HG03469 (cell line): ENCODE results near the gene NRG4.
"Not testable (repeated sequence)": the region's sequence is repeated elsewhere in the genome, so short reads cannot be mapped to it uniquely, and the experiment has no call there.

Source experiments
- ATAC-seq: cut with Tn5 transposase; IDR thresholded peaks from one replicate; pipeline ENCODE4 v1.9.1; 2021; ENCODE audit warnings: mild to moderate bottlenecking, moderate library complexity, moderate number of reproducible peaks; ENCODE audit not compliant: unreplicated experiment

NRG4 gene, protein sequence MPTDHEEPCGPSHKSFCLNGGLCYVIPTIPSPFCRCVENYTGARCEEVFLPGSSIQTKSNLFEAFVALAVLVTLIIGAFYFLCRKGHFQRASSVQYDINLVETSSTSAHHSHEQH

DNA sequence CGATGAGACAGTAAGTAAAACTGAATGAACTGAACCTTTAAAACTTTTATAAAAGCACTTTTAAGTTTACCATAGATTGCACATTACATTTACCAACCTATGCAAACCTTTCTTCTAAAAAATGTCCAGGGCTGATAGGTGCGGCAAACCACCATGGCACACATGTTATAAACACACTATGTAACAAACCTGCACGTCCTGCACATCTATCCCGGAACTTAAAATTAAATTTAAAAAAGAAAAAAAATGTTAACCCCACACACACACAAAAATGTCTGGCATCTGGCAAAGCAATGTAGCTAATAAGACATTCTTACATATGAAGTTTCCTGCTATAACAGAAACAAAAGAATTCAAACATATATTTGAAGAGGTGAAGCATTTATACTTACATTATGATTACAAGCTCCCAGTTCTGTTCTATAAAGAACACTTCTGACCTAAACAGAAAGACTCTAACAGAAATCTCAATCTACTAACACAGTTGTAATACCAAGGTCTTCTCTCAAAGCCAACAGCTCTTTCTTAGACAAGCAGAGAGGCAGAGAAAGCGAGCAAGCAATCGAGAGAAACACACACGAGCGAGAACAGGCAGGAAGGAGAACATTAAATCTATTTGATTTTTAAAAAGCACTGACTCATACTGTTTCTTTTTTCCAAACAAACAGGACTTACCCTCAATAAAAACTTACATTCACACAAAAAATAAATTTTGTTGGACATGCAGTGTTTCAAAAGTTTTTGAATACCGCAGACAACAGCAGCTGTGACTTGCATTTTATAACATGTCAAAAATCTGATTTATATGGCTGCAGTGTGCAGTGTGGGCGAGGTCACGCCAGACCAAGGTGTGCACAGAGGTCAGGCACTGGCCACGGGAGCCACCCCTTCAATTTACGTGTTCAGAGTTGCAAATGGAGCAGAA lies at the start of gene NRG4:
TSS of gene NRG4 (minus strand) at position 798 of the 925 bp plus-strand sequence. CDS start 1,194 bp downstream, outside the sequence.
- no peak for ATAC-seq

DNA sequence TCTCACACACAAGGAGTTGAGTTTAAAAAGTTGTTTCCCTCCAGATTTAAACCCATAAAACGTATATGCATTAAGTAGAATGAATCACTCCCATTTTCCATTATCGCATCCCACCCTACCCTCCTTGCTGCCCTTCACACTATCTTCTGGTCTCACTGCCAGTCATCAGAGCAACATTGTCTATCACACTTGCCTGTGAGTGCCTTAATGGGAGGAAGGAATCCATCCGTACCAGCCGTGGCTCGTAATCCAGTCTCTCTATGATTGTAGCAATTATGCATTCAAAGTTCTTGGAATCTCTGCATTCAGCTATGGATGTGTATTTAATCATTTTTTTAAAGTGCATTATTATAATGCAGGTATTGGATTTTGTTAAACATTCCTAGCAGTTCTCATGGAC lies 49.5 kb upstream of the NRG4 start:
- no peak for ATAC-seq

DNA sequence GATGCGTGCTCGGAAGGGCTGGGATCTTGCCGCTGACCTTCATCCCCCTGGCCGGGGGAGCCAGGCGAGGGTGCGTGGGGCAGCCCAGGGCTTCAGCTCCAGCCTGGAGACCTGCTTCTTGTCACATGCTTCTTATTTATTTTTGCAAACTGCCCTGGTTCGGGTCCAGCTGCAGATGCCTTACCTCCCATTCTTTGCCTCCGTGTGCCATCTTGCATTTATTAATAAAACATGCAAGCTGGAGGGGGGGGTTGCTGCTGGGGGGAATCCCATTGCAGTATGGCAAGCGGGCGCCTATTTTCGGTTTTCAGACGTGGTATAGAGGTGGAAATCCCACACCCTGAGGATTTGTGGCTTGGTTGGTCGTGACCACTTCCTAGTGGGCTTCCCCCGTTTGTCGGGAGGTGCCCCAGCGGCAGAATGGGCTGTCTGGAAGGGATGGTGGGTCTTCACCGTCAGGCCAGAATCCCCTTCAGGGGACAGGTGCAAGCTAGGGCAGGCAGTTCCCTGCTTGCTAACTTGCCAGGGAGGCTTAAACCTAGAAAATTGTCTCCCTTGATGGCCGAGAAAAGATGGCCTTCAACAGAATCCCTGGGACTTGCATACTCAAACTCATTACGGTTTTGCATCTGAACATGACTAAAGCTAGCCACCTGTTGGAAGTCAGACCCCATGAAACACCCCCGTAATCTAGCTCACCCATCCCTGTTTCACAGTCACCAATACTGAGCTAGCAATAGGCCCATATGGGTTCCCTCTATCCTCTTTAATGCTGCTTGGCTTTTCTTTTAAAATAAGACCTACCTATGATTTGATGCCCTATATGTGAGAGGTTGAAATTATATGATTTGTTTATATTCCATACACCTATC lies 48.1 kb upstream of the NRG4 start:
- no peak for ATAC-seq

DNA sequence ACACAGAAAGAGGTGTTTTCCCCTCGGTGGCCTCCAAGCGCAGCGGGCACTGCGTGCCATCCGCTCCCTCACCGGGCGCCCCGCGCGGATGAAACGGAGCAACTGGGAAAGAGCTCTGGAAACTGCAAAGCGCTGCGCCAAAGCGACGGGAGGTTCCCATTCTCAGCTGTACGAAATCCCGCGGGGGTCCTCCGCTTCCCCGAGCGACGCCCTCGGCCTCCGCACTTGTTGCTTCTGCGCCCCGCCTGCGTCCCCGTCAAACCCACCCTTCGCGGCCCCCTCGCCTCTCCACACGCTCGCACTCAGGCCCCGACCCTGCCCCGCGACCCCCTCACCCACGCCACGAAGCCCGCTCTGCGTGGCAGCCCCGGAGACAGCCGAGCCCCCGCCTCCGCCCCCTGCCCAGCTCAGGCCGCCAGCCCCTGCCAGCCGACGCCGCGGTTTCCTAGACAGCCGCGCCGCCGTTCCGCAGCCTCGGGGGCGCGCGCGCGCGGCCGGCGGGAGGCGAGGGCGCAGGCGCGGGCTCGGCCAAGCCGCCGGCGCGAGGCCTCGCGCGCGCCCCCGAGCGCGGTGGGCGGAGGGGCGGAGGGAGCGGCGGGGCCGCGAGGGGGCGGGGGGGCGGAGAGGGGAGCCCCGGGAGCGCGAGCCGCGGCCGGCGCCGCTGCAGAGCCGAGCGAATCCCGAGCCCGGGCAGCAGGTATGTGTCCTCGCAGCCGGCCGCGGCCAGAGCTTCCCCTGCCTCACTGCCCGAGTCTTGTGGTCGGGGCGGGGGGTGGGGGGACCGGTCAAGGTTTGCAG lies 47.3 kb upstream of the NRG4 start, which contains the start of gene TMEM266:
TSS of gene TMEM266 (plus strand) at position 666 of the 798 bp plus-strand sequence. CDS start 74,279 bp downstream, outside the sequence.
- ATAC-seq: no peak

DNA sequence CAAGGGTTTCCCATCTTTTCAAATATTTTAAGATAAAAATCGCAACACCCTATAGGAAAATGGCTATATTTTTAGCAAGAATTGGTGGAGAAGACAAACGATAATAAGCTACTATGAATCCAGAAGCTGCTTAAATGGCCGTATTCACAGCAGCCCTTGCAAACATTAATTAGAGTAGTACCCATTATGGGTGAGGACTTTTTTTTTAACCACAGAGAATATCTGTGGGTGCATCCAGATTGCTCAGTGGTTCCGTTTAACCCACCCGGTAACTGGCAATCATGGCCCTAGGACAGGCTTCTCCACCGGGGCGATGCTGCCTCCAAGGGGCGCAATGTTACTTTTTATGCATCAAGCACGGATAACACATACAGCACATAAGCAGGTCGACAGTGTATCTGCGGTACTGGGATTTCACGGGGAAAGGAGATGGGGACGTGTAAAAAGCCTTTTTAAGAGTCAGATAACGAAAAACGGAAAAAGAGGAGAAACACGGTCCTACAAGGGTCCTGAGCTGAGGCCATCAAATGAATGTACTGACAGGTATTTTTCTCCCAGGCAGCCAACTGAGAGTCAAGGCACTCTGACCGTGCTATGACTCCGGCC lies 46.6 kb upstream of the NRG4 start:
- ATAC-seq: no peak

DNA sequence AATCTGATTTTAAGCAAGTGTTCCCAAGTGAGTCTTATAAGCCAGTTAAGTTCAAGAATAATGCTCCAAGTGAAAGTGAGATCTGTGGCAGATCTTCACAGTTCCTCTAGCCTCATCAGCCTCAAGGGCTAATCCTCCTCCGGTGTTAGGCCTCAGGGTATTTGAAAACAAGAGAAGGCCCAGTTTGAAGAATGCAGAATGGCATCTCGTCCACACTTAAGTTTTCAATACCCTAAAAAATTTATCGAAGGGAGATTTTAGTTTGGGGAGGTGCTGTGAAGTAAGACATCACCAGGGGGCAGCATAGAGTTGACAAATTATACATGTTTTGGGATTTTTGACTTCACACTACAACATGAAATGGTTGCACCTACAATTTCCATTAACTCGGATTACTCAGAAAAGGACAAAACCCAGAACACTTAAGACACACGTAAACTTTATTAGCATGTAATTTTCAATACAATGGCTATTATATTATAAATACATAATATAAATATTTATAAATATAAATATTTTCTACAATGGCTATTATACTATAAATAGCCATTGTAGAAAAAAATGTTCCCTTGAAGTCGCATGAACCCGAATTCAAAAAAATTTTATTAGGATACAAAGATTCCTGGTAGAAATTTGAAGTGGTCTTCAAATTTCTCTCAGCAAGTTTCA lies 45.2 kb upstream of the NRG4 start:
- peak; percentile 25 for ATAC-seq

DNA sequence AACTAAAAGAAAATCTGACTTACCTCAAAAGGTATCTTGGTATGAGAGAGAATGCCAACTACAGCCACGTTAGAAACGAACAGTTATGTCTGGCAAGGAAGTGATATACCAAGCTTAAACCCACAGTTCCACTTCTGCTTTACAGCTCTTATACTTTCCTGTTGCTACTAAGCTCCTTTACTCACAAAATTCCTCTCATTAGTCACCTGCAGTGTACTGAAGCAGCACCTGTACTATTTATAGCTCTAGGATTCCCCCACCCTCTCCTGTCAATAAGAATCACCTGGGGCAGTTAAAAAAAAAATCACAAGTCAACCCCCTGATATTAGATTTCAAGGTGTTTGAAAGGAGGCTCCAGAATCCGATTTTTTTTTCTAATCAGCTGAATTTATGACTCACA lies 44.7 kb upstream of the NRG4 start:
- ATAC-seq: peak; percentile 51

DNA sequence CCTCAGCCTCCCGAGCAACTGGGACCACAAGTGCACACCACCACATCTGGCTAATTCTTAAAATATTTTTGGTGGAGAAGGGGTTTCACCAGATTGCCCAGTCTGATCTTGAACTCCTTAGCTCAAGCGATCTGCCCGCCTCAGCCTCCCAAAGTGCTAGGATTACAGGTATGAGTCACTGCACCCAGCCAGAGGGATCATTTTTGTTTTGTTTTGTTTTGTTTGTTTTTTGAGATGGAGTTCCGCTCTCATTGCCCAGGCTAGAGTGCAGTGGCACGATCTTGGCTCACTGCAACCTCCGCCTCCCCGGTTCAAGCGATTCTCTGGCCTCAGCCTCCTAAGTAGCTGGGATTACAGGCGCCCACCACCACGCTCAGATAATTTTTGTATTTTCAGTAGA lies 42.0 kb upstream of the NRG4 start:
- ATAC-seq: not testable (repeated sequence)

DNA sequence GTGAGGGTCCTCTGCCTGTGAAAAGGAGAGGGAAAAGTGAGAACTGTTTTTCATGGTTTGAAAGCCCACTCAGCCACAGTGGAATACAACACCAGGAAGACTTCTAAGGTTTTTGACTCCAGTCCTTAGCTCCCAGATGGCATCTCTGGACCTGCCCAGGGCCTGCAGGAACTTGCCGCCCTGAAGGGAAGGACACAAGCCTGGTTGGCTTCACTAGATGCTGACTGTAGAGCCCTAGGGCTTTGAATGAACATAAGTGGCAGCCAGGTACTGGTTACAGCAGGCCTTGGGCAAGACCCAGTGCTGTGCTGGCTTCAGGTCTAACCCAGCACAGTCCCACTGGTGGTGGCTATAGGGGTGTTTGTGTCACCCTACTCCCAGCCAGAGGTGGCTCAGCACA lies 26.3 kb upstream of the NRG4 start:
- no peak for ATAC-seq

DNA sequence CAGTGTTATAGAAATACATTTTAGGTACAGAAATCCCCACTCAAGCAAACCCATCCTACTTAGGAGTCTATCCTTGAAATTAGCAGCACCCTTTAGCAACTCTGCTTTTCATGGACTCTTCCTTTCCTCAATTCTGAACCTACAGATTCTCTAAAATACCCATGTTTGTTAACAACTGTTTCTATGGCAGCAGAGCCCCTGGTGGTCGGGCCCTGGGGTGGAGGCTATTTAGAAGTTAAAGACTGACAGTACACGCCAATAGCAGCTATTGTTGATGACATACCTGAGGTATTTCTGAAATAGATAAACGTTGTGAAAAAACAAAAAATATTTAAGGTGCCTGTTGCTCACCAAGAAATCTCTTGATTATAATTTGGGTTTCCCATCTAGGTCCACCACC lies 23.4 kb upstream of the NRG4 start:
- no peak for ATAC-seq

DNA sequence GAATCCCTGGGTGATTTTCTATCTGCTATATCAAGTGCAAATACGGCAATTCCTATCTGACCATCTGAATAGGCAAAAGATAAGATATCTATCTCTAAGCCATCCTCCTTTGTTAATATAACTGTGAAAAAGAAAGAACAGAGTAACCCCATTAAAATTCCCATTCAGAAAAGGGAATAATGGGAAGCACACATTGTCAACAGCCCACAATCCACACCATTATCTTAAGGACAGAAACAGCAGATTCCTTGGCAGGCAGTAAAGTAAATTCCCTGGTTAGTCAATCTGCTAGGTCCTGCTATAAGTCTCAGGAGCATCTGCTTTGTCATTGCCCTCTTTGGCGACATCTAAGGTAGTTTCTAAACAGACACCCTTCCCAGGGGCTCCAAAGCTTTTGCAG lies 21.9 kb upstream of the NRG4 start:
- no peak for ATAC-seq

DNA sequence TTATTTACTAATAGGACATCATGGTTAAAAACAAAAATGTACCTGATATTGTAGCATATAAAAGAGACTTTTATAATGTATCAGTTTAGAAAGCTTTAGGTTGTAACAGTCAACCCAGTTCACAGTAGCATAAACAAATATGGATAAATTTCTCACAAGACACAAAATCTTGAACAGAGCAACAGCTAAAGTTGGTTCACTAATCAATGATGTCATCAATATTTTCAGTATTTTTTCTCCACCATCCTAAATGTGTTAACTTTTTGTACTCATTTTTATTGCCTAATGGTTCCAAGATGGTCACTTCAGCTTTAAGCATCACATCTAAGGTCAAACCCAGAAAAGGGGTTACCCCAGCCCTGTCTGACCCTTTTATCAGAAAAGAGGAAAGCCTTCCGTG lies 21.2 kb upstream of the NRG4 start:
- no peak for ATAC-seq

DNA sequence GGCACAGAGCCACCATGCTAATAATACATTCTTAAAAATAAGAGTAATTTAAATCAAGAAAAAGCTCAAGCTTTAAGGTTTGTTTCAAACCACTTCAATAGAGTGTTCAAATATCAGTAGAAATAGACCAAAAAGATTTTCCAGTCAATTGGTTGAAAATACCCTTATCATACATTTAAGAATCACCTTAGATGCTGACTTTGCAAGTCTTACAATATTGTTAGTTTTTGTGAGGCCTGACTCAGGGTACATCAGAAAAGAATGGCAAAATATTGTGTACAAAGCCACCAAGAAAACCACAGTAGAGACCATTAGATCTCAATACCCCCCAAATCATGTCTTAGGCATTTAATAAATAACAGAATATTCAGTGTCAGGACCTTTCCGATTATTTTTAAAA lies 19.8 kb upstream of the NRG4 start:
- no peak for ATAC-seq

DNA sequence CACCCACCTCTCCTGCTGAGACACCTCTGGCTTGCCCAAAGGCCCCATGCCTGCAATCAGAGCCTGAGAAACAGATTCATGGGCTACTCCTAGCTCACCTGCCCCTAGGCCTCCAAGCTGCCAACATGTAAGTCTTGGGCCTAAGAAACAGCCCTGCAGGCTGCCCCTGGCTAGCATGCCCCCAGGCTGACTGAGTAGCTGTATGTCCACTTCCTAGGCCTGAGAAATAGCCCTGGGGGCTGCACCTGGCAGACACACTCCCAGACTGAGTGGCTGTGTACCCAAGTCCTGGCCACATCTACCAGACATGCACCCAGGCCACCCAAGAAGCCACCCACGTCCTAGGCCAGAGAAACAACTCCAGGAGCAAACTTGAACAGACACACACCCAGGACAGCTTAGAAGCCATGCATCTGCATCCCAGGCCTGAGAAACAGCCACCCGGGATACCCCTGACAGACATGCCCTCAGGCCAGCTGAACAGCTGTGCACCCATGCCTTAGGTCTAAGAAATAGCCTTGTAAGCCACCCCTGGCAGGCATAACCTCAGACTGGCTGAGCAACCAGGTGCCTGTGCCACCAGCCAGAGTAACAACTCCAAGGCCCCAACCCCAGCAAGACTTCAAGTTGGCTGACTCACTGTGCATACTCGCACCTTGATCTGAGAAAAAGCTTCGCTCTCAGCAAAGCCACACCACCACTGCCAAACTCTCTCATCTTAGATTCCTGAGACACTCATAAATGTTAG lies 12.0 kb upstream of the NRG4 start:
- no peak for ATAC-seq

DNA sequence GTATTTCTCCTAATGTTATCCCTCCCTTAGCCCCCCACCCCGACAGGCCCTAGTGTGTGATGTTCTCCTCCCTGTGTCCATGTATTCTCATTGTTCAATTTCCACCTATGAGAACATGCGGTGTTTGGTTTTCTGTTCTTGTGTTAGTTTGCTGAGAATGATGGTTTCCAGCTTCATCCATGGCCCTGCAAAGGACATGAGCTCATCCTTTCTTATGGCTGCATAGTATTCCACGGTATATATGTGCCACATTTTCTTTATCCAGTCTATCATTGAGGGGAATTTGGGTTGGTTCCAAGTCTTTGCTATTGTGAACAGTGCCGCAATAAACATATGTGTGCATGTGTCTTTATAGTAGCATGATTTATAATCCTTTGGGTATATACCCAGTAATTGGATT lies 1.2 kb upstream of the NRG4 start:
- not testable (repeated sequence) for ATAC-seq

DNA sequence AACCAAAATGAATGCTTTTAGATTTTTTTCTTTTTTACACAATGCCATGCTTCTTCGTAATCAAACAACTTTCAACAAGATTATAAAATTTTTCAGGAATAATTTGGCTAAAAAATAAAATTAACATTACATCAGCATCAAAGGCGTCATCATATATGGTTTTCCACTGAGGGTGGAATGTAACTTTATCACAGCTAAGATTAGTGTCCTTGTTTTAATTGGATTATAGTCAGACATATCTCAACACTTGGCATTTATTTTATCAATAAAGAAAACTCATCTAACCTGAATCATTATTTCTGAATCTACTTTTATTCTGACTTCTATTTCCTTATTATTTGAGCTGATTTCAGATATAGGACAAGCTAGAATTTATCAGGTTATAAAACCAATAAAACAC lies 1.6 kb downstream of the NRG4 start:
- ATAC-seq: no peak

DNA sequence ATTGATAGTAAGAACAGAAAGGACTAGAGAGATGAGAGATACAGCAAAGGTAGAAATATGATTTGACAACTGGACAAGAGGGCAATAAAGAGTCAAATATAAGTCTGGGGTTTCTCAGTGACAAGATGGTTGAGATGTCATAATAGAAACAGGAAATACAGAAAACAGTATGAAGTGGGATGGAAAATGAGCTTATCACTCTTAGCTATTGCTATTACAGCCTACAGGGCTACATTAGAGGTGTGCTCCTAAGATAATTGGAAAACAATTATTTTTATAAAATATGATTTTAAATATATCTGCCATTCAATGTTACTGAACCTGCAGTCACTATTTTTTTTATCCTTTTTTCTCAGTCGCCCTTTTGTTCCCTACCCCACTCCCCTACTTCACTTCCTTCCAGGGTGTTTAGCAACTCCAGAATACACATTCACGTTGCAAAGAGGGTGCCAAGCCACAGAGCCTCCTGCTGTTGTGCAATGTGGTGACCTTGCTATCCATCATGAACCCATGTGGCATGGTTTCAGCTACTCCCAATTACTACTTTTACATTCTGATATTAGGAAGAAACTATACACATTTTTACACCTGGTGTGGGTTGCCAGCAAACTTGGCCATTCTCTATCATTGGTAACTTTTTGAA lies 6.0 kb downstream of the NRG4 start:
- ATAC-seq: no peak

DNA sequence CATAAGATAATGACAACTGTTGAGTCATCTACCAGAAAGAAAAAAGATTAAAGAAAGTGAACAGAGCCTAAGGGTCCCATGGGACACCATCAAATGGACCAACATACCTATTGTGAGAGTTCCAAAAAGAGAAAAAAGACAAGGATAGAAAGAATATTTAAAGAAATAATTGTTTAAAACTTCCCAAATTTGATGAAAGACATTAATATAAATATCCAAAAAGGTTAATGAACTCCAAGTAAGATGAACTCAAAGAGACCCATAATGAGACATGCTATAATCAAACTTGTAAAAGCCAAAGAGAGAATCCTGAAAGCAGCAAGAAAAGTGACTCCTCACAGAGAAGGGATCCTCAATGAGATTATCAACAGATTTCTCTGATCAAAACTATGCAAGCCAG lies 8.9 kb downstream of the NRG4 start:
- ATAC-seq: no peak
